ENCODE data around the gene SPACA4. TPM values are rescaled to one million over a fixed set of nuclear protein-coding genes. Genes with fewer than 3 reads are reported as not detected.

The SPACA4 gene
- total and polyA plus RNA-seq, 9 of the 15 experiments (the other 6 are each of a cell fraction or from before 2014, with no cell fraction given), result not detected

- TF ChIP-seq CUX1 (CRISPR knock-in tag; IDR thresholded peaks at IDR 0.05) (no peak), NEUROD1 (IDR thresholded peaks at IDR 0.05; ENCODE audit: borderline replicate concordance, low read depth, low read length, partially characterized antibody) (peak; percentile 86), SIX5 (IDR thresholded peaks at IDR 0.05; ENCODE audit: borderline replicate concordance in 1 of 2, insufficient read depth in 1 of 2, low read depth in 1 of 2, low read length in 2 of 2) (no peak), RHOXF2B (CRISPR knock-in tag; conservative IDR thresholded peaks at IDR 0.05) (no peak), ZNF232 (CRISPR knock-in tag; IDR thresholded peaks at IDR 0.05) (no peak), EGR1 (conservative IDR thresholded peaks at IDR 0.05) (peak; percentile 82), SMARCA5 (IDR thresholded peaks at IDR 0.05) (no peak), ZBTB34 (CRISPR knock-in tag; IDR thresholded peaks at IDR 0.05) (no peak), PHTF2 (CRISPR knock-in tag; IDR thresholded peaks at IDR 0.05) (no peak), POU5F1 (IDR thresholded peaks at IDR 0.05; ENCODE audit: borderline replicate concordance, low read depth, low read length, partially characterized antibody) (no peak), IRF2 (CRISPR knock-in tag; IDR thresholded peaks at IDR 0.05) (no peak)
- TF ChIP-seq, protein P1, sequence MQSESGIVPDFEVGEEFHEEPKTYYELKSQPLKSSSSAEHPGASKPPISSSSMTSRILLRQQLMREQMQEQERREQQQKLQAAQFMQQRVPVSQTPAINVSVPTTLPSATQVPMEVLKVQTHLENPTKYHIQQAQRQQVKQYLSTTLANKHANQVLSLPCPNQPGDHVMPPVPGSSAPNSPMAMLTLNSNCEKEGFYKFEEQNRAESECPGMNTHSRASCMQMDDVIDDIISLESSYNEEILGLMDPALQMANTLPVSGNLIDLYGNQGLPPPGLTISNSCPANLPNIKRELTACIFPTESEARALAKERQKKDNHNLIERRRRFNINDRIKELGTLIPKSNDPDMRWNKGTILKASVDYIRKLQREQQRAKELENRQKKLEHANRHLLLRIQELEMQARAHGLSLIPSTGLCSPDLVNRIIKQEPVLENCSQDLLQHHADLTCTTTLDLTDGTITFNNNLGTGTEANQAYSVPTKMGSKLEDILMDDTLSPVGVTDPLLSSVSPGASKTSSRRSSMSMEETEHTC (IDR thresholded peaks at IDR 0.05), result peak; percentile 84
- TF ChIP-seq, protein P2, sequence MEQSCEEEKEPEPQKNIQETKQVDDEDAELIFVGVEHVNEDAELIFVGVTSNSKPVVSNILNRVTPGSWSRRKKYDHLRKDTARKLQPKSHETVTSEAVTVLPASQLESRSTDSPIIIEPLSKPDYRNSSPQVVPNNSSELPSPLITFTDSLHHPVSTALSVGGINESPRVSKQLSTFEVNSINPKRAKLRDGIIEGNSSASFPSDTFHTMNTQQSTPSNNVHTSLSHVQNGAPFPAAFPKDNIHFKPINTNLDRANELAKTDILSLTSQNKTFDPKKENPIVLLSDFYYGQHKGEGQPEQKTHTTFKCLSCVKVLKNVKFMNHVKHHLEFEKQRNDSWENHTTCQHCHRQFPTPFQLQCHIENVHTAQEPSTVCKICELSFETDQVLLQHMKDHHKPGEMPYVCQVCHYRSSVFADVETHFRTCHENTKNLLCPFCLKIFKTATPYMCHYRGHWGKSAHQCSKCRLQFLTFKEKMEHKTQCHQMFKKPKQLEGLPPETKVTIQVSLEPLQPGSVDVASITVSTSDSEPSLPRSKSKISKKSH (CRISPR knock-in tag; IDR thresholded peaks at IDR 0.05), result no peak
Measured at GRCh38 chr19:48634424-48635262, 28.1 kb downstream of the SPACA4 start (continued).
